HepG2 (cell line): ENCODE measurements around the gene PIAS1.

Source experiments
- ATF2 ChIP-seq: sonication (generic); formaldehyde crosslinking; IDR thresholded peaks from 2 replicates; pipeline ENCODE4 v1.4.0; 2020; ENCODE audit warnings: missing genetic modification reagents
- CTCF ChIP-seq: sonication (generic); formaldehyde crosslinking; IDR thresholded peaks from 2 replicates; pipeline ENCODE4 v1.5.0; 2020; ENCODE audit warnings: mild to moderate bottlenecking, missing genetic modification reagents, moderate library complexity
- E2F5 ChIP-seq: sonication (generic); formaldehyde crosslinking; conservative IDR thresholded peaks from 2 replicates; pipeline ENCODE4 v1.4.0; 2020; ENCODE audit warnings: missing genetic modification reagents
- EZH2 ChIP-seq: conservative IDR thresholded peaks from 2 replicates; pipeline ENCODE4 v1.6.1; 2012; ENCODE audit warnings: mild to moderate bottlenecking, low read depth, low read length, moderate library complexity
- JUN ChIP-seq: sonication (generic); formaldehyde crosslinking; IDR thresholded peaks from 2 replicates; pipeline ENCODE4 v1.4.0; 2020; ENCODE audit warnings: mild to moderate bottlenecking, missing genetic modification reagents
- KDM1A ChIP-seq: IDR thresholded peaks from 2 replicates; pipeline ENCODE4 v1.6.1; 2016; ENCODE audit warnings: missing compliant biosample characterization
- MNT ChIP-seq: fragments of 450-650 bp; IDR thresholded peaks from 2 replicates; pipeline ENCODE4 v1.6.1; 2016
- POLR2A ChIP-seq, 2 experiments: IDR thresholded peaks; 2 replicates each; pipeline ENCODE4 v1.6.1; 2011; ENCODE audit warnings: low read depth in 2 of 2, low read length in 2 of 2, mild to moderate bottlenecking in 1 of 2, moderate library complexity in 1 of 2; ENCODE audit not compliant: insufficient read depth in 1 of 2
- SAFB2 ChIP-seq: sonication (generic); formaldehyde crosslinking; IDR thresholded peaks from 2 replicates; pipeline ENCODE4 v1.5.1; 2020; ENCODE audit warnings: missing genetic modification reagents, low read depth, mild to moderate bottlenecking, borderline replicate concordance
- SP1 ChIP-seq, 2 experiments: fragments of 450-650 bp in 1 of 2; sonication (generic) in 1 of 2; formaldehyde crosslinking in 1 of 2; IDR thresholded peaks; 2 replicates each; pipeline versions ENCODE4 v1.4.0 to v1.6.1; 2016 to 2020; ENCODE audit warnings: missing genetic modification reagents in 1 of 2
- XRCC5 ChIP-seq: fragments of 200-400 bp; formaldehyde crosslinking; optimal IDR thresholded peaks from 2 replicates; pipeline ENCODE3; 2017; ENCODE audit warnings: mild to moderate bottlenecking, low read length
- ZNF598 ChIP-seq: sonication (generic); formaldehyde crosslinking; IDR thresholded peaks from 2 replicates; pipeline ENCODE4 v1.5.1; 2020; ENCODE audit warnings: mild to moderate bottlenecking, missing genetic modification reagents, borderline replicate concordance

- TF ChIP-seq KDM1A (CRISPR knock-in tag) (no peak), JUN (no peak), POLR2A (IDR thresholded peaks at IDR 0.05; ENCODE audit: insufficient read depth in 1 of 2, low read depth in 2 of 2, low read length in 2 of 2) (no peak), ZNF598 (CRISPR knock-in tag) (no peak), EZH2 (no peak), MNT (no peak), ATF2 (no peak), SP1 (IDR thresholded peaks at IDR 0.05) (no peak), SP1 (CRISPR knock-in tag; IDR thresholded peaks at IDR 0.05) (no peak), CTCF (CRISPR knock-in tag) (no peak), SAFB2 (no peak), XRCC5 (no peak), E2F5 (CRISPR knock-in tag) (no peak)
Observed at GRCh38 chr15:68032672-68033071, 21.4 kb upstream of the PIAS1 start.
